ENCODE data around the gene SLC24A1.

The SLC24A1 gene

DNA sequence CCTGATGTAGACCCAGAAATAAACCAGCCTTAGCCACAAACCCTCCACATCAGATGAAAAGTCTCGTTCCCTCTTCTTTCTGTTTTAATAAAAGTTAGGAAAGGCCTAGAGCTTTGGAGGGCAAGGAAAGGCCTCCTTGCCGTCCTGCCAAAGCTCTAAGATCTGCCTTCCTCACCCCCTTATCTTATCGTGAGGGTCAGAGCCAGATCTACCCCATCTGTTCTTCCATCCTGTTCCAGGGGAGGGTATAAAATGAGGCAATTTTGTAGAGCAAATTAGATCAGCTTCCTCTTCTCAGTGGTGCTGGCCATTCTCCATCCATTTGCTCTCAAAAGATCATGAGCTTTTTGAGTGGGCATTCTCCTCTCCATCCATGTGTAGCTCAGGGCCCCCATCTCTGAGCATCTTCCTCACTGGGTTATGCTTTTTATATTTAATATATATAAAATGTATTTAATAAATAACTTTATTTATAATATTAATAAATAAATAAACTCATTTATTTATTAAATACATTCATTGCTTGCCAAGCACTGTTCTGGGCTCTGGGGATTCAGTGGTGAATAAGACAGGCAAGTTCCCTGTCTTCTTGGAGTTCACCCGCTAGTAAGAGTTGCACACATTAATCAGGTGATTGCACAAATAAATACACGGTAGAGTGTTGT, 2.0 kb upstream of the SLC24A1 start:
- no peak for DNase-seq

DNA sequence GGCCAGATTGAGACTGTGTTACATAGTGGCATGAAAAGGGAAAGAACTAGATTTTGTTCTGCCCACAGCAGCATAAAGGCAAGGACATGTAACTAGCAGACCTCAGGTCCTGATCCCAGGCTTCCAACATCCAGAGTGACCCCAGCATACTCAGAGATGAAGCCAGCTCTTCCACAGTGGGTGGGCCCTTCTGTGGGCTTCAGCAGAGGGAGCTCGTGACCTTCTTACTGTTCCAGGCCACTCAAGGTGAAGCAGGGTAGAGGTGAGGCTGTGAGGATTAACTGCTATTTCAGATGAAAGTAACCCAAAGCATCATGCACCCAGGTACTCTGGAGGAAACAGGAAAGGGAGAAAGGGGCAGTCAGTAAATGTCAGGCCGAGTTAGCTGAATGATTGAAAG, 905 bp upstream of the SLC24A1 start:
- no peak for DNase-seq

DNA sequence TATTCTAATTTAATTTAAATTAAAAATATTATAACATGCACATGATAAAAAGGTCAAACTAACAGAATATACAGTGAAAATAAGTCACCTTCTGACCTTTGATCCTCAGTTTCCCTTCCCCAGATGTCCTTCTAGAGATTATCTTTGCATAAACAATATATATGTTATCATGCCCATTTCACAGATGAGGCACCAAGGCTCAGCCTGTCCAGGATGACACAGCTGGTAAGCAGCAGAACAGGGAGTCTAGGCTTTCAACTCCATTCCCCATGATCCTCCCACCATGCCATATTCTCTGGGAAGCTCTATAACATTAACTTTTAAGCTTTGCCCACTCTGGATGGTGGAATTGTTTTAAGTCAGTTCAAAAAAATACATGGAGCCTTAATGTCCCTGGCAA, 1.4 kb downstream of the SLC24A1 start:
- DNase-seq: no peak

DNA sequence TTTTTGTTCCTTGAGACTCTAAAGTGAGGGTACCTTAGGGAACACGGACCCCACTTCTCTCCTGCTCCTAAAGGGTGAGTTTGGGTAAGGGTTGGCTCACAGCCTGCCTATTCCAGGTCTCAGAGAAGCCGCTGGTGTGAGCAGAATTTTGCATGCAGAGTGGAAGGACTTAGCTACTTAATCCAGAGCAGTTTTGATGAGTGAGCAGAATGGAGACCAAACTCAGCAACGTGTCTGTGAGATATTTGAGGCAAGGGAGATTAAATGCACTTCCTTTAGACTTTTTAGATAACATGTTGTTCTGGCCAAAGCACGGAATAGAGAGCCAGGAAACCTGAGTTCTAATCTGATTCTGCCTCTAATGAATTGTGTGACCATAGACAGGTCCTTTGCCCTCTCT, 5.1 kb downstream of the SLC24A1 start:
- DNase-seq: no peak

DNA sequence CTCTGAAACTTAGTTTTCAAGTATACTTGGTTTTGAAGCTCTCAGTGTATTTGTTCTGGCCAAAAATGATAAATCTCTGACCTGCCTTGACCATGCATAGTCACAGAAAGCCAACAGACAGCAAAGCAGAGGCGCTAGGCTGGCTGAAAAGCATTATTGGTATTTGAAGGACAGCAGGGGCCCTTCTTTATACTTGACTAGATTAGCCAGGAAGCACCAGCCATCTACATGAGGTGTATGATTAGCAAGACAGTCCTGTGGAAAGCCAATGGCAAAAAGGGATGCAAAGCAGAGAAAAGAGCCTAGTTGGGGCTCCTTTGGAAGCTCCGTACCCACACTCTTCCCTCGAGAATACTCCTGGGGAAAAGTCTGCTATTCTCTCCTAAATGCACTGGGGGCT, 7.8 kb downstream of the SLC24A1 start:
- DNase-seq: no peak

DNA sequence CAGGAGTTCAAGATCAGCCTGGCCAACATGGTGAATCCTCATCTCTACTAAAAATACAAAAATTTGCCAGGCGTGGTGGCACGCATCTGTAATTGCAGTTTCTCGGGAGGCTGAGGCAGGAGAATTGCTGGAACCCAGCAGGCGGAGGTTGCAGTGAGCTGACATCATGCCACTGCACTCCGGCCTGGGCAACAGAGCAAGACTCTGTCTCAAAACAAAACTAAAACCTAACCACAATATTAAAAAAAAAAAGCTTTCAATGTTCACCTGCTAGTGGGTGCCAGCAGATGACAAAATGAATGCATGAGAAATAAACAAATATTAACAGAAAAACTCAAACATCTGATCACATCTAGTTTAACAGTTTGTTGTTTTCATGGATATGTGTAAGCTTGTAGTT, 9.0 kb downstream of the SLC24A1 start:
- DNase-seq: no peak

DNA sequence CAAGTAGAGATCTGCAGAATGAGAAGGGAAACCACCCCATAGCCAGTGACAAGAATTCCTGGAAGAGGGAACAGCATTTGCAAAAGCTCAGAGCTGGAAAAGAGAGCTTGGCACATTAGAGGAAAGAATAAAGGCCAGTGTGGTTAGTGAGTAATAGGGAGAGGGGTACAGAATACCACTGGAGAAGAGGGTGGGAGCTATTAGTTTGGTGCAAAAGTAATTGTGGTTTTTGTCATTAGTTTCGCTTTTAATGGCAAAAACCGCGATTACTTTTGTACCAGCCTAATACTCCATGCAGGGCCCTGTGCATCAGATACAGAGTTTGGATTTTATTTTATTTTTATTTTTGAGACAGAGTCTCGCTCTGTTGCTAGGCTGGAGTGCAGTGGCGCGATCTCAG, 9.8 kb downstream of the SLC24A1 start:
- no peak for DNase-seq

DNA sequence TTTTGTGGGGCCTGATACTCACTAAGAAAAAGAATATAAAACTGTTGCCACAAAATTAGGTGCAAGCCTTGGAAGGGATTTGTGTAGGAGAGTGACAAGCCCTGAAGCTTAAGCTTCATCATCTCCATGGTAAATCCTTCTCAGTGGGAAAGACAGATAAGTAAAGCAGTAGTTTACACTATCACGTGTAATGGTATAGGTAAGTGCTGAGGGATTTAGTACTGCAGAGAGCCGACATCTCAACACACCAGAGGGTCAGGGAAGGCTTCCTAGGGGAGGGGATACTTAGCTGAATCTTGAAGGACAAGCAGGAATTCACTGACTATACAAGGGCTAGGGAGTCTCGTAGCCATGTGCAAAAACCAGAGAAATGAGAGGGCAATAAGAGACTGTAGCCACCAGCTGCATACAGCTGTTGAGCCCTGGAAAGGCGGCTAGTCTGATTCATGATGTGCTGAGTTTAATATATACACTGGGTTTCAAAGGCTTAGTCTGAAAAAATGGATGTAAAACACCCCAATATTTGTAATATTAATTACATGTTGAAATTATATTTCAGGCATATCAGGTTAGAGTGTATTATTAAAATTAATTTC, 11.1 kb downstream of the SLC24A1 start:
- no peak for DNase-seq

DNA sequence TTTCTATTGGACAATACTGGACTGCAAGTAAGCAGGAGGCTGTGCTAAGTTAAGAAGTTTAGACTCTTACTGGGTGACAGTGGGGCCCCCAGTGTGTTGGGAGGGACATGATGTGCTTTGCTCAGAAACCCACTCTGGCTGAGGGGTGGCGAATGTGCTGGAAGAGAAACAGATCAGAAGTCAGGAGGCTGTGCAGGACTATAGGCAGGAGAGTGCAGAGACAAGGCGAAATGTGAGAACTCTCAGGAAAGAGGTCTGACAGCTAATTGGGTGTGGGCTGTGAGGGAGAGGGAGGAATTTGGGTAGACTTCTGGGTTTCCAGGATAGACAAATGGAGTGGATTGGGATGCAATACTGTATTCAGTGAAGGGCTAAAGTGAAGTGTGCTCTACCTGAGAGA, 12.0 kb downstream of the SLC24A1 start:
- no peak for DNase-seq

DNA sequence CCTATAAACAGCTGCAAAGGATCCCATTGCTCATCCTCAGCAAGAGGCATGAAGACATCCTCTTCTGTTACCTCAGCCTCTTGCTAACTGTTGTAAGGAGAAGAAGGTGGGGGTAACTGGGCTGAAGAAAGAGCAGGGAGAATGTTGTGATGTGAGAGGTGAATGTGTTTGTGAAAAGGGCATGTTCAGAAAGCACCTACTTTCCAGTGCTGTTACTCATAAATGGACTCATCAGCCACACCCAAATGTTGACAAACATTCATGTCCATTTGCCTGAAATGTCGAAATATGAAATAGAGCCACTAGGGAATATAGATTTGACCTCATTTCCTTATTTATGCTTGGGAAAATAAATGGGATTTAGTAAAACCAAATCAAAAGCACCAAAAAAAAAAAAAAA, 12.6 kb downstream of the SLC24A1 start:
- DNase-seq: no peak

DNA sequence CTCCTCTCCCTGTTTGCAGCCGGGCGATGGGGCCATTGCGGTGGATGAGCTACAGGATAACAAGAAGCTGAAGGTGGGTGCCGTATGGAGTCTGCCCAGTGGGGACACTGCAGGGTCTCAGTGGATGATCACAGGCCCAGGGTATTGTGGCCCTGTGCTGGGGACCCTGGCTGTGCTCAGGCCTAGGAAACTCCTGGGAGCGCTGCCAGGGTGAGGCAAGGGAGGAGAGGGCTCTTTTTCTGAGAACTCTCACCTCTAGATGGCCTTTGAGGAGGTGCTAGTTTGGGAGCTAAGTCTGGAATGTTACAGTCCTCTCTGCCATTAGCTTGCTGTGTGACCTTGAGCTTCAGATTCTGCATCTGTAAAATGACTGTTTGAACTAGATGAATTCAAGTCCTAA, 16.4 kb downstream of the SLC24A1 start:
- no peak for DNase-seq

DNA sequence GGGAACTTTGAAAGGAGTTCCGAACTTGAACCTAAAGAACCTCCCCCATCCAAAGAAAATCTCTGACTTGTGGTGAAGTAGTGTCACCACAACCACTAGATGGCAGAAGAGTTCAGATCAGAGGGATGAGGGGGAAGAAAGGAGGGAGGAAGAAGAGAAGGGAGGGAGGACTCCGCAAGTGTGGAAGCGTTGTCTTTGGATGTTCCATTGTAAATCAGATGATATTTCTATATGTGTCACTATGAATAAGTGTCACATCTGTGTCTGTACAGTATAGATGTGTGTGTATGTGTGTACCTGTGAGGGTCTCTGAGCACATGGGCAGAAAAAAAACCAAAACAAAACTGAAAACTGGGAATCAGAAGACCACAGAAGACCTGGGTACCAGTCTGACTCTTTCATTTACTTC, 16.9 kb downstream of the SLC24A1 start:
- peak in 5 of 6 experiments; percentile 22 to 76 (median 52) for DNase-seq

DNA sequence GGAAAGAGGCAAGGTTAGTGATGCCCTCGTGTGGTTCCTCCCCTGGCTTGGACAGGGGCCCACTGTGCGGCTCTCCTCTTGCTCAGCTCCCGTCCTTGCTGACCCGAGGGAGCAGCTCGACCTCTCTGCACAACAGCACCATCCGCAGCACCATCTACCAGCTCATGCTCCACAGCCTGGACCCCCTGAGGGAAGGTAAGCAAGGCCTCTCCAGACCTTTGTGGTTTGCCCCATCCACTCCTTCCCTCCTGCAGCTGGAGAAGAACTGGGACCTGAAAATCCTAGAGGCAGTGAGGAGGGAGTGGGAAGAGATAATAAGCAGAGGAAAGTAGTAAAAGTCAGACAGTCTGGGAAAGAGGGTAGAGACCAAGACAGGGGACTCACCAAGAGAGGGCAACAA, 17.8 kb downstream of the SLC24A1 start:
- DNase-seq: no peak

DNA sequence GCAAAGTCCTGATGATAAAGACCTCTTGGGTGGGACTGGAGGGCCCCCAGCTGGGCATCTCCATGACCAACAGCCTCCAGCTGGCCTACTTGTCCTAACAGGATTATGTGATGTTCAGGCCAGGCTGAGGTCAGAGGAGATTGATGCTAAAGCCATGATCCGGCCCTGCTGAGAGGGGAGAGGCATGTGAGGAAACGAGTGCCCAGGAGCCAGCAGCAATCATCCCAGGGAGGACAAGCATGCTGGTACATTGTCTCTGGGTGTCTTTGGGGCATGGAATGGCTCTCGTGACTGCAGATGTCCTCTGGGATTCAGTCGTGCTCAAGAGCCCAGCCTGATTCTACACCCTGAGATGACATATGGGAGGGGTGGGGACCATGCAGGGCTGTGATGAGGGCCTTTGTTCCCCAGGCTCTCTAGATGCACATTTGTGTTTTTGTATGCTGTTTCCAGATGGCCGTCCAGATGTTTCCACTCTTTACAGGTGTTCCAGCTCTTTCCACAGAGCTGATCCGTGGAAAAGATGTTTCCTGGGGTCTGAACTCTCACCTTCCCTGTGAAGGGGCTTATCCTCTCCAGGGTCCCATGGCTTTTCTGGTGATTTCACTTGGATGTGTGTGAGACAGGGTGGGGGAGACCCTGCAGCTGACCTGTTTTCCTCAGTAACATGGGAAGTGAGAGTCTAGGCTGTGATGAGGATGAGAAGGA, 20.2 kb downstream of the SLC24A1 start:
- no peak for DNase-seq

DNA sequence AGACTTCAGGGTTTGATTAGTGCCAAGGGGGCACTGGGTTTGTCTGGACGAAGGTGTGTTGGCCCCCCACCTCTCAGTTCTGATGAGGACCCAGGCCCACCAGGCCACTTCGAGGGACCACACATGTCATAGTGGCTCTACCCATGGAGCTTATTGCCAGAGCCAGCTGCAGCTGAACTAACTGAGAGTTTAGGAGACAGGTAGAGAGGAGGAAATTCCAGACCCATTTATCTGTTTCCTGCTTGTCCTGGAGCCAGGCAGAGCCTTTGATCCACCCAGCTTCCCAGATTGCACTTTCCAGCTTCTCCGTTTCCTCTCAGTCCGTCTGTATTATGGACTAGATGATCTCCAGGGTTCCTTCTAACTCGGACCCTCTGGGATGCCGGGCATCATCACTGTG, 20.9 kb downstream of the SLC24A1 start:
- no peak for DNase-seq

DNA sequence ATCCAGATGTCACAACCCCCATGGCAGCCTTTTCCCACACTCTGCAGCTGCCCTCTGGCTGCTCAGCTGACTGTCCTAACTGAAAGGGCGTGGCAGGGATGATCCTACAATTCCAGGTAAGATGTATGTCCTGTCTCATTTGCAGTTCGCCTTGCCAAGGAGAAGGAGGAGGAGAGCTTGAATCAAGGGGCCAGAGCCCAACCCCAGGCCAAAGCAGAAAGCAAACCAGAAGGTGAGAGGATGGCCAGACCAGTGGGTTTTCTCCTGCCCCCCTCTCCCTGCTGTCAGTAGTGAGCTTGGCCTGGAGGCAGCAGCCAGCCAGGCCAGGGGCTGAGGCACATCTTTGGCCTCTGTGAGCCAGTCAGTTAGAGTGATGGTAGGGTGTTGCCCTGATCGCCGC, 22.5 kb downstream of the SLC24A1 start:
- no peak for DNase-seq

DNA sequence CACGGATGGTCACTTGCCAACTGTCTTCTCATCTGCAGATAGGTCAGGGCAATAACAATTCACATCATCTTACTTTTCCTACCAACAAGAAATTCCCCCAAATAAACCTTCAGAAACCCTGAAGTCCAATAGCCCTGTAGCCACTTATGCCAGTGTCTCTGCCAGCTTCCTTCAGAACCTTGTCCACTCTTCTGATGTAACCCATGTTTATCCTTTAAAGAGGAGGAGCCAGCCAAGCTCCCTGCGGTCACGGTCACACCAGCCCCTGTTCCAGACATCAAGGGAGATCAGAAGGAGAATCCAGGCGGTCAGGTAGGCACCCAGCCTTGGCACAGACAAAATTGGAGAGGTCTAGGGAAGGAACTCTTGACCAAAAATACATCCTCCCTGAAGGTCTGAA, 23.7 kb downstream of the SLC24A1 start:
- no peak for DNase-seq

DNA sequence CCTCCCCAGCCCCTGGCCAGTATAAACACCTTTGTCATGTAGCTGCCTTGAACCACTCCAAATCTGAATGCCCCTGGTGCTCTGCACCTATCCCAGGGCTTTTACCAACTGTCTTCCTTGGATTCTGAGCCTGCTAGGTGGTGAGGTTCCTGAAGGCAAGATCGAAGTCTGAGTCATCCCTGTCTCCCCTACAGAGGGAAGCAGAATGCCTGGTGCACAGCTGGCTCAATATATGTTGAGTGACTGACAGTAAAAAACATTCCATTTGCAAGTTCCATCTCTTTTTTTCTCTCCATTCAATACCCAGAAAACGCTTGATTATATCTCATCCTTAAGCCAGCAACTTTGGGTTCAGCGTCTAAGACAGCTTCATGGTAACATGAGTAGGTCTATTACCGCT, 24.7 kb downstream of the SLC24A1 start:
- no peak for DNase-seq

DNA sequence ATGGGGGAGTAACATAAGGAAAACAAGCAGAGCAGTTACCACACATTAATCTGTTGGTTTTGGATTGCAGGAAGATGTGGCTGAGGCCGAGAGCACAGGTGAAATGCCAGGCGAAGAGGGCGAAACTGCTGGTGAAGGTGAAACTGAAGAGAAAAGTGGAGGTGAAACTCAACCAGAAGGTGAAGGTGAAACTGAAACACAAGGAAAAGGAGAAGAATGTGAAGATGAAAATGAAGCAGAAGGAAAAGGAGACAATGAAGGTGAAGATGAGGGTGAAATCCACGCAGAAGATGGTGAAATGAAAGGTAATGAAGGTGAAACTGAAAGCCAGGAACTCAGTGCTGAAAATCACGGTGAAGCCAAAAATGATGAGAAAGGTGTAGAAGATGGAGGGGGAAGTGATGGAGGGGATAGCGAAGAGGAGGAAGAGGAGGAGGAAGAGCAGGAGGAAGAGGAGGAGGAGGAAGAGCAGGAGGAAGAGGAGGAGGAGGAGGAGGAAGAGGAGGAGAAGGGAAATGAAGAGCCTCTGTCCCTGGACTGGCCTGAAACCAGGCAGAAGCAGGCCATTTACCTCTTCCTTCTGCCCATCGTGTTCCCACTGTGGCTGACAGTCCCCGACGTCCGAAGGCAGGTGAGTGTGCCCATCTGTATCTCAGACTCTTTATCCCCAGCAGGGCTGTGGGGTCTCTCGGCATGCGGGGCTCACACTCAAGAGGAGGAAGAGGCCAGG, 28.7 kb downstream of the SLC24A1 start:
- no peak for DNase-seq

DNA sequence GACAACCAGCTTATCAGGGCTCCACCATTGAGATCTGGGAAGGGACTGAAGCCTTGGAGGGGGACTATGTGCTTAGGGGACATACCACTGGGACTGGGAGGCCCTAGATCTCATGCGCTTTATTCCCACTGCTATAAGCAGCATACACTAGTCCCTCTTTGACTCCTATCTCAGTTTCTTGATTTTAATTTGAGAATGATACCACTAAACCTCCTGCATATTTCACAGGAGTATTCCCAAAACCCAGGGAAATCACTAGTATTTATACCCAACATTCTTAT, 29.2 kb downstream of the SLC24A1 start:
- DNase-seq: no peak

DNA sequence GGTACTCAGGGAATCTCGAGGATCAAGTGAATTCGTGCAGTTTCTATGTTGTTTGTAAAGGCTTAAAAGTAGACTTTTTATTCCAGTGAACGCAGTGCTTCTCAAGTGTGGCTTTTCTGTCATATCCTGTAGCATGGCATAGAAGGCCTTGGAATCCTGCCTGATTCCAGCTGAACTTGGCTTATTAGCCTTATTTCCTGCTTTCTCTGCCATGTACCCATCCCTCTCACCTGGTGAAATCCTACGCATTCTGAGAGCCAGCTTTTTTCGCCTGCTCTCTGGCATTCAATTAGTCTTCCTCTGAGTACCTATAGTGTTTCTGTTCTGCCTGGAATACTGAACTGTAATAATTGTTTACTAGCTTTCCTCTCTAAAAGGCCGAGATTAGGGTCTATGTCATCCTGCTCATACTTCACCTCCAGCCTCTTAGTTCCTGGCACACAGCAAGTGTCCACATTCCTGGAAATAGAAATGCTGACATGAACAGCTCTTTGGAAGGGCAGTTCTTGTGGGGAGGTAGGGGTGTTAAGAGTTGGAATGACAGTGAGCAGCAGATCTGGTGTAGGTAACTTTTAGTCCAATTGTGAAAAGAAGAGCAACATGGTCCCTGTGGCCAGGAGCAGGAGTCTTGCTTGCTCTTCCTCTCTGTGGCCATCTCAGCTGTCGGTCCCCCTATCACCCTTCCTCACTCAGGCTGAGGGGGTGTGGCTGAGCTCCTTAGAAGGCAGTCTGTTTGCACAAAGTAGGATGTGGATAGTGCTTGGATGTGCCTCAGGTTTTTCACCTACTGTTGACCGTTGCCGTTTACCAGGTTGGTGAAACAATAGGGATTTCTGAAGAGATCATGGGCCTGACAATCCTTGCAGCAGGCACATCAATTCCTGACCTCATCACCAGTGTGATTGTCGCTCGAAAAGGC, 30.4 kb downstream of the SLC24A1 start:
- DNase-seq: no peak

DNA sequence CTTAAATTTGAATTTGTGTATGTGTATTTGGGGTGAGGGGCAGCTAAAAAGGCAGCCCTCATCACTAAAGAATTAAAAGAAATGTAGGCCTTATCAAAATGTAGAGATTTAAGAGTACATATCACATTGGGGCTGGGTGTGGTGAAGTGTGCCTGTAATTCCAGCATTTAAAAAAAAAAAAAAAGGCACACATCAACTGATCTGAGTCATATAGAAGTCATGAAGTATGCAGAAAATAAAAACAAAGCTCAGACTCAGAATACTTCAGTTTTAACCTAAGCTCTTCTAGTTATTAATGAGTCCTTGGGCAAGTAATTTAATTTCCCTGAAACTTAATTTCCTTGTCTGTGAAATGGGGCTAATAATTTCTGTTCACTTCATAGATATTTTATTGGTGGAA, 31.6 kb downstream of the SLC24A1 start:
- no peak for DNase-seq
